ENCODE data around the gene RPS6KA2.

RPS6KA2 gene

DNA sequence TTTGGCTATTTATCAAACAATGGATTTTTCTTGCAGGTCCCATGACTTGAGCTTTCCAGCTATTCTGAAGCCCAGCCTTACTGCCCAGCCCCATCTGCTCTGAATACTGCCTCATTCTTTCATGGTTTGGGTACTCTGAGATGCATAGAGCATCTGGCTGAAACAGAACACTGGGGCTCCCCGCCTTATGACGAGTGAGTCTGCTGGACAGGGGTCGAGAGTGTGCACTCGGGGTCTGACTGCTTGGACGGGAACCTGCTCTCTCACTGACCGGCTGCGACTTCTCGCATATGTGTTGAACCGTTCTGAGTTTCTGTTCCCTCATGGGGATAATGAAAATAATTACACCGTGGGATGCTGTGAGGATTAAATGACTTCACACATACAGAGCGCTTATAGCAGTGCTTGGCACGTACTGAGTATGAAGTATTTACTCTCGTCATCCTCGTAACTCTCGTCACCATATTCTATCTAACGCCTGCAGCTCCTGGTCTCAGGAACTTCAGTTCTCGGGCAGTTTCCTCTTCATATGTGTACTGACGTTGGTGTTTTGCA lies 184.8 kb downstream of the RPS6KA2 start:
- Histone ChIP-seq H3K36me3 (ENCODE audit: control insufficient read depth, insufficient read depth, low read length) (no peaks in the 10 kb centered on the region), H3K4me1 (ENCODE audit: control insufficient read depth, insufficient read depth, low read length, poor library complexity, severe bottlenecking) (peaks cover 3% of the 10 kb centered on the region), H3K27me3 (replicated peaks; ENCODE audit: control insufficient read depth, insufficient read depth, low read length, poor library complexity, severe bottlenecking) (no peaks in the 10 kb centered on the region), H3K4me3 (ENCODE audit: insufficient read depth, low read depth, low read length, poor library complexity, severe bottlenecking) (no peak overlapping the region), H3K27ac (ENCODE audit: insufficient read depth, low read length, poor library complexity, severe bottlenecking) (no peak overlapping the region), H3K9me3 (ENCODE audit: control insufficient read depth, low read length) (no peaks in the 10 kb centered on the region)
- no peak for DNase-seq

DNA sequence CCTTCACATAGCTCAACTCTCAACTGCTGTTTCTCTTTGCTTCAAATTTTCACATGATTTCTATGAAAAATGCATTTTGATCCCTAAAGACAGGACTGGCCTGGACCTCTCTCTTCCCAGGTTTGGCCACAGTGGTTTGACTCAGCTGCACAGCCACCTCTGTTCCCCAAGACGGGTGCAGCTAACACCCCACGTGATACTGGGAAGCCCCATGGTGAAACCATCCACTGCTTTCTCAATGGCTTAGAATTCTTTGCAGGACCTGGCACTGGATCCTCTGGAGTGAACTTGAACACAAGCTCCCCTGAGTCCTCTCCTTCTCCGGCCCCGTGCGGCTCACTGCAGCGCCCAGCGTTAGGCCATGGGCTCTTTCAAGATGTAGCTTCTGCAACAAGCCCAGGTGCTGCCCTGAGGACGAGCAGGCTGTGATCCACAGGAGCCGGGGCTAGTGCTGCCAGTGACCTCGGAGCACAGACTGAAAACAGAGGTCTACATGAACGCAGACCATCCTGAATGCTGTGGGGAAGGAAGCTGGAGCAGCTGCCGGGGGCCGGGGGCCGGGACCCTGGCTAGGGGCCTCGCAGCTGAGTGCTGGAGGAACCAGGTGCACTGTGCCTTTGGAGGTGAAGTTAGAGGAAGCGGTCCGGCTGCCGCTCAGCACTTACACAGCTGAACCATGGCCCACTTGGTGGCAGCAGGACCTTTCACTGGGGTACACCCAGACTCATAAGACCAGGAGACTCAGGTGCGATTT lies 185.5 kb downstream of the RPS6KA2 start:
- no peak overlapping the region for H3K4me3 ChIP-seq (ENCODE audit: insufficient read depth, low read depth, low read length, poor library complexity, severe bottlenecking)
- H3K4me1 ChIP-seq (ENCODE audit: control insufficient read depth, insufficient read depth, low read length, poor library complexity, severe bottlenecking) = peaks cover 3% of the 10 kb centered on the region
- no peak overlapping the region for H3K27ac ChIP-seq (ENCODE audit: insufficient read depth, low read length, poor library complexity, severe bottlenecking)
- no peaks in the 10 kb centered on the region for H3K9me3 ChIP-seq (ENCODE audit: control insufficient read depth, low read length)
- no peaks in the 10 kb centered on the region for H3K36me3 ChIP-seq (ENCODE audit: control insufficient read depth, insufficient read depth, low read length)
- no peak for DNase-seq
- H3K27me3 ChIP-seq (replicated peaks; ENCODE audit: control insufficient read depth, insufficient read depth, low read length, poor library complexity, severe bottlenecking) = no peaks in the 10 kb centered on the region

DNA sequence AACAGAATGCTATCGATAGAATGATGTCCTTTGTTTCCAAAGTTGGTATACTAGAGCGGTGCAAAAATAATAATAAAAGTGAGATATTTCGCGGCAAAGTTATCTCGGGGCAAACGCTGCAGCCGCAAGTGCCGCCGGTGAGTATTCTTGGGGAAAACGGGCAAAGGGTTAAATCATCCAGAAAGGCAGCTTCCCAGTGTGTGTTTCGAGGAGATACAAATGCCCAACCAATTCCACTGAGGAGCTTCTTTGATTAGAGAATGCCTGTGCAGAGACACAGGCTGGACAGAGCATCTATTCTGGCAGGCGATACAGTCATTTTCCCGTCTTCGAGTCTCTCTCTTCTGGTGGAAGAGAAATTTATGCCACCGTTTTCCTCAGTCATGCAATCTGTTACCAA lies 186.3 kb downstream of the RPS6KA2 start:
- Histone ChIP-seq H3K4me3 (ENCODE audit: insufficient read depth, low read depth, low read length, poor library complexity, severe bottlenecking) (no peak overlapping the region), H3K27me3 (replicated peaks; ENCODE audit: control insufficient read depth, insufficient read depth, low read length, poor library complexity, severe bottlenecking) (no peaks in the 10 kb centered on the region), H3K27ac (ENCODE audit: insufficient read depth, low read length, poor library complexity, severe bottlenecking) (no peak overlapping the region), H3K9me3 (ENCODE audit: control insufficient read depth, low read length) (no peaks in the 10 kb centered on the region), H3K4me1 (ENCODE audit: control insufficient read depth, insufficient read depth, low read length, poor library complexity, severe bottlenecking) (peaks cover 4% of the 10 kb centered on the region), H3K36me3 (ENCODE audit: control insufficient read depth, insufficient read depth, low read length) (no peaks in the 10 kb centered on the region)
- DNase-seq = no peak

DNA sequence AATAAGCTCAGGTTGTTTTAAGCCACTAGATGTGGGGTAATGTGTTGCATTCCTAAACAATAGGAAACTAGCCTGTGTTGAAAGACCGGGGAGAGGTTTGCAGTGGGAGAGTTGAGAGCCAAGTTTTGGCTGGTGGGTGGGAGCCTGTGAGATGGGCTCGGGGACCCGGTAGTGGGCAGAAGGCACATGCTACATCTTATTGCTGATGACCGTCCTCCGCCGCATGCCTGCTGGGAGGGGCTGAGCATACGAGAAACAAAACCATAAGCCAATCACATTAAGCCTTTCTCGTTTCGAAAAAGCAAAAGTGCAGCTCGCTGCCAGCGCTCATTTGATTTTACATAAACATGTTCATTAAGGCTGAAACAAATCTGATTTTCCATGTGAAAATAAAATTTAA lies 186.9 kb downstream of the RPS6KA2 start:
- H3K4me1 ChIP-seq (ENCODE audit: control insufficient read depth, insufficient read depth, low read length, poor library complexity, severe bottlenecking) = peaks cover 8% of the 10 kb centered on the region
- no peaks in the 10 kb centered on the region for H3K36me3 ChIP-seq (ENCODE audit: control insufficient read depth, insufficient read depth, low read length)
- no peaks in the 10 kb centered on the region for H3K9me3 ChIP-seq (ENCODE audit: control insufficient read depth, low read length)
- H3K27me3 ChIP-seq (replicated peaks; ENCODE audit: control insufficient read depth, insufficient read depth, low read length, poor library complexity, severe bottlenecking) = no peaks in the 10 kb centered on the region
- no peak overlapping the region for H3K4me3 ChIP-seq (ENCODE audit: insufficient read depth, low read depth, low read length, poor library complexity, severe bottlenecking)
- H3K27ac ChIP-seq (ENCODE audit: insufficient read depth, low read length, poor library complexity, severe bottlenecking) = no peak overlapping the region
- DNase-seq = no peak

DNA sequence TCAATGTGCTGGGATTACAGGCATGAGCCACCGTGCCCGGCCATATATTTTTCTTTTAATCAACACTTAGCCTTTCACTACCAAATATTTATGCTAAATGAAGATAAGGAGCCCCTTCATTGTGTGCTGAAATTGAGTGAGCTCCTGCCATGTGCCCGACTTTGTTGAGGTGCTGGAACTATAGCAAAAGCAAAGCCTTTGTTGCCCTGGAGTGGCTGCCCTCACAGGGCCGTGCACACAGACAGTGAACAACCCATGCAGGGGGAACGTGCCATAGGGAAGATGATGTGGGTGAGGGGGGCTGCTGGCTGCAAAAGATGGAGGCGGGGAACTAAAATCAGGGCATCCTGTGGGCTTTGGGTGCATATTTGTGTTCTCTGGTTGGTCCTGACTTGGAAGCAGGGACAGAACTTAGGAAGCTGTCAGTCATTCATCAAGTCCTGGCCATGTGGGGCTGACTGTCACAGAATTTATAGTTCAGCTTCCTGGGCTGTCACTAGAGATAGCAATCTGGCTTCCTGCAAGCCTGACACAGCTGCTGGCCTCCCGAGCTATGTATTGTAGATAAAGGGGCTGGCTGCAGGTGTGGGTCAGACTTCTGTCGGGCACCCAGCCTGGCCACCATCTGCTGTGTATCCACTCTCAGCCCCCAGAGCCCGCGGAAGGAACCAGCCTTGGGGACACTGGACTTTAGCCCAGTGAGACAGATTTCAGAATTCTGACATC lies 187.5 kb downstream of the RPS6KA2 start:
- Histone ChIP-seq H3K4me3 (ENCODE audit: insufficient read depth, low read depth, low read length, poor library complexity, severe bottlenecking) (no peak overlapping the region), H3K27me3 (replicated peaks; ENCODE audit: control insufficient read depth, insufficient read depth, low read length, poor library complexity, severe bottlenecking) (no peaks in the 10 kb centered on the region), H3K9me3 (ENCODE audit: control insufficient read depth, low read length) (no peaks in the 10 kb centered on the region), H3K36me3 (ENCODE audit: control insufficient read depth, insufficient read depth, low read length) (no peaks in the 10 kb centered on the region), H3K27ac (ENCODE audit: insufficient read depth, low read length, poor library complexity, severe bottlenecking) (no peak overlapping the region), H3K4me1 (ENCODE audit: control insufficient read depth, insufficient read depth, low read length, poor library complexity, severe bottlenecking) (peaks cover 8% of the 10 kb centered on the region)
- no peak for DNase-seq

DNA sequence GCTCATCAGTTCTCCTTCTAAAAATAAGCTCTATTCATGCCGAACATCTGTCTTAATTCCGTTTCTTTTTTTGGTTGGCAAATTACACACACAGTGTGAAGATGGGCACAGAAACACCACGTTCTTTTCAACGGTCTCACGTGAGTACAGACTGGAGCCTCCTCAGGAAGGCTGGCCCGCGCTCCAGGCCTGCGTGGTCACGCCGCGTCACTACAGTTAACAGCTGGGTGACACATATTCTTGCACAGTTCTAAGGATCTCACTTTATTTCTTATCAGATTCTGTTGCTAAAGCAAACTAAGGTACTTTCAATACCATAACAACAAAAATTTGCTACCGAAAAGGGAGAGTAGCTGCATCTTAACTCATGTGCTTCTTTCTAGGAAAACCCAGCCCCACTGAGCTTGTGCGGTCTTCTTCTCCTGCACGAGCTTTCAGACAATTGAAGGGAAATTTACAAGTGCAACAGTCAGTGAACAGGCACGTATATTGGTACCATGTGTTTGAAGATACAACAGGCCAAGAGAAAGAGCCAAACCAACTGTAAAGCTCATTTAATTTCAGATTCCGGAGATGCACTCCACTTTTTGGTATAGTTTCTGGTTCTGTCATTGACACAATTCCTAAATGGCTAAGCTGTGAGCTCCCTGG lies 188.7 kb downstream of the RPS6KA2 start:
- H3K9me3 ChIP-seq (ENCODE audit: control insufficient read depth, low read length) = no peaks in the 10 kb centered on the region
- H3K4me1 ChIP-seq (ENCODE audit: control insufficient read depth, insufficient read depth, low read length, poor library complexity, severe bottlenecking) = peaks cover 8% of the 10 kb centered on the region
- H3K27ac ChIP-seq (ENCODE audit: insufficient read depth, low read length, poor library complexity, severe bottlenecking) = no peak overlapping the region
- H3K27me3 ChIP-seq (replicated peaks; ENCODE audit: control insufficient read depth, insufficient read depth, low read length, poor library complexity, severe bottlenecking) = no peaks in the 10 kb centered on the region
- no peaks in the 10 kb centered on the region for H3K36me3 ChIP-seq (ENCODE audit: control insufficient read depth, insufficient read depth, low read length)
- H3K4me3 ChIP-seq (ENCODE audit: insufficient read depth, low read depth, low read length, poor library complexity, severe bottlenecking) = no peak overlapping the region
- no peak for DNase-seq

DNA sequence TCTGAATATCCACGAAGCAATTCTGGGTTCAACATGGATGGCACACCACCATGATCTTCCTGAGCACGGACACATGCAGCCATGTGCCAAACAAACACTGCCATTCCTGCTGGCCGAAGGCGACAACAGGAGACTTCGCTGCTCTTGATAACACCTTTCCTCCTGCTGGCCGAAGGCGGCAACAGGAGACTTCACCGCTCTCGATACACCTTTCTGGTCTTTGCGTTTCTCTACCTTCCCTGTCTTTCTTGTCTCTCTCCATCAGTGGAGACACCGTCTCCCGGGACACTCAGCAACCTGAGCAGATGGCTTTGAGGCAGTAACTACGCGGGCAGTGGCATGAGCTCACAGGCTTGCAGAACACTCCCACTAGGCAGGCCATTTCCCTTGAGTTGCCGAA lies 189.4 kb downstream of the RPS6KA2 start:
- Histone ChIP-seq H3K9me3 (ENCODE audit: control insufficient read depth, low read length) (no peaks in the 10 kb centered on the region), H3K27ac (ENCODE audit: insufficient read depth, low read length, poor library complexity, severe bottlenecking) (no peak overlapping the region), H3K36me3 (ENCODE audit: control insufficient read depth, insufficient read depth, low read length) (no peaks in the 10 kb centered on the region), H3K4me3 (ENCODE audit: insufficient read depth, low read depth, low read length, poor library complexity, severe bottlenecking) (no peak overlapping the region), H3K27me3 (replicated peaks; ENCODE audit: control insufficient read depth, insufficient read depth, low read length, poor library complexity, severe bottlenecking) (no peaks in the 10 kb centered on the region), H3K4me1 (ENCODE audit: control insufficient read depth, insufficient read depth, low read length, poor library complexity, severe bottlenecking) (peaks cover 8% of the 10 kb centered on the region)
- no peak for DNase-seq

DNA sequence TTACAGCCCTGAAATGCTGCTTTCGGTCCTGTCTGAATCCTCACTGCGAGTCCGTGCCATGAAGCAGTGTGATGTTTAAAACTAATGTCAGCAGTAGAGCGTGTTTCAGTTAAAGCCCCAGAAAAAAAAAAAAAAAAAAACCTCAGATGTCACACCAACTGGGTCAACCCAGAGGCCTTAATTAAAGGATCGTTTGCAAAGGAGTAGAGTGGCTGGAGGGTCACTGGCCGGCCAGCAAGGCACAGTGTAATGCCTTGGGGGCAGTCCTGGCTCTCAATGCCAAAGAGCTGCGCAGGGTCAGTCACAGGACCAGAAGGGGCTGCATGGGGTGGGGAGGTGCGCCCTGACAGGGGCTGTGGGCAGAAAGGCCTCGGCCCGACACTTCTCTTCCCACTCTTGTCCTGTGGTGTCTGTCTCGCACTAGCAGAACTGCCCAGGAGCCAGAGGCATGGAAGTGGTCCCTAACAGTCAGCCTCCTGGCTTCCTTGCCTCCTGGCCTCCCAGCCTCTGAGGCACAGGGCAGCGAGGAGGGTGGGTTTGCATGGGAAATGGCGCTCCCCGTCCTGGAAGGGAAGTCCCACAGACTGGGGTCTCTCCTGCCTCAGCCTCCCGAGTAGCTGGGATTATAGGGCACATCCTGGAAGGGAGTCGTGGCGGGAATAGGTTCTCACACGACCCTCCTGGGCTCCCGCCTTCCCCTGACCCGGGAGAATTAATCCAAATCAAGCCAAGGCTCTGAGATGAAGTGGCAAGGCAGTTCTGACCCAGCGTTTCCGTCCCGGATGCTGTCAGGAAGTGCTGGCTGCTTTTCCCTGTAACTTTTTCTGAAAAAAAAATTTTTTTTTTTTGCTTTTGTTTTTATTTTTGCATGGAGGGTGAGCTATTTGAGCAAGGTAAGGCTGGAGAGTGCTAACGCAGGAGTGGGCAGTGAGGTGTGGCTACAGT lies 190.6 kb downstream of the RPS6KA2 start:
- no peak for DNase-seq
- H3K36me3 ChIP-seq (ENCODE audit: control insufficient read depth, insufficient read depth, low read length) = no peaks in the 10 kb centered on the region
- peaks cover 8% of the 10 kb centered on the region for H3K4me1 ChIP-seq (ENCODE audit: control insufficient read depth, insufficient read depth, low read length, poor library complexity, severe bottlenecking)

DNA sequence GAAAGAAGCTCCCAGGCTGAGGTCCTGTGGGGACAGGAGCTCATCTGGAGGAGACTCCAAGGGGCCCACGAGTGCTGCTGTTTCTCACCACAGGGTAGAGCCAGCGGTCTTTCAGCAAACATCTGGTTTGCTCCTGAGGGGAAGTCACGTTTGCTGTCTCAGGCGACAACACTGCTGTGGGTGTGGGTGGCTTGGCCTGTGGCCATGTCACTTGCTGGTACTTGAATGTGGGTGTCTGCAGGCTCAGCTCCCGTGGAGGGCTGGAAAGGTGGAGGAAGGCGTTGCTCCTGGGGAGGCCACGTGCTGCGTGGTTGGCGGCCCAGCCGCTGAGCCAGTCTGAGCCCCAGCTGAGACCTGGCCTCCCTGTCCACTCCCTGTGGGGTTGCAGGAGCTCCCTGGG lies 191.5 kb downstream of the RPS6KA2 start:
- peak in 1 of 3 donors; percentile 15 for DNase-seq
- no peak overlapping the region for H3K4me3 ChIP-seq (ENCODE audit: insufficient read depth, low read depth, low read length, poor library complexity, severe bottlenecking)
- no peaks in the 10 kb centered on the region for H3K27me3 ChIP-seq (replicated peaks; ENCODE audit: control insufficient read depth, insufficient read depth, low read length, poor library complexity, severe bottlenecking)
- H3K36me3 ChIP-seq (ENCODE audit: control insufficient read depth, insufficient read depth, low read length) = no peaks in the 10 kb centered on the region
- no peaks in the 10 kb centered on the region for H3K9me3 ChIP-seq (ENCODE audit: control insufficient read depth, low read length)
- no peak overlapping the region for H3K27ac ChIP-seq (ENCODE audit: insufficient read depth, low read length, poor library complexity, severe bottlenecking)
- peaks cover 8% of the 10 kb centered on the region for H3K4me1 ChIP-seq (ENCODE audit: control insufficient read depth, insufficient read depth, low read length, poor library complexity, severe bottlenecking)

More for the DNA sequence above, 190.6 kb downstream of the RPS6KA2 start:
- H3K4me3 ChIP-seq (ENCODE audit: insufficient read depth, low read depth, low read length, poor library complexity, severe bottlenecking) = no peak overlapping the region
- H3K27me3 ChIP-seq (replicated peaks; ENCODE audit: control insufficient read depth, insufficient read depth, low read length, poor library complexity, severe bottlenecking) = no peaks in the 10 kb centered on the region
- H3K27ac ChIP-seq (ENCODE audit: insufficient read depth, low read length, poor library complexity, severe bottlenecking) = no peak overlapping the region
- no peaks in the 10 kb centered on the region for H3K9me3 ChIP-seq (ENCODE audit: control insufficient read depth, low read length)
